IPS-18c (cell line): Measurements from ENCODE around the gene SOX4.
"Not testable (repeated sequence)": the region's sequence is repeated elsewhere in the genome, so short reads cannot be mapped to it uniquely, and the experiment has no call there.

Source experiments
- H3K4me3 ChIP-seq: 2 replicates; pipeline ENCODE4 v1.7.0; 2013; ENCODE audit warnings: low read depth, mild to moderate bottlenecking, low read length, moderate library complexity; ENCODE audit not compliant: insufficient read depth
- H3K9me3 ChIP-seq: one replicate; pipeline ENCODE4 v1.6.1; 2013; ENCODE audit warnings: mild to moderate bottlenecking, low read length, moderate library complexity; ENCODE audit not compliant: control insufficient read depth, insufficient read depth

The SOX4 gene

DNA sequence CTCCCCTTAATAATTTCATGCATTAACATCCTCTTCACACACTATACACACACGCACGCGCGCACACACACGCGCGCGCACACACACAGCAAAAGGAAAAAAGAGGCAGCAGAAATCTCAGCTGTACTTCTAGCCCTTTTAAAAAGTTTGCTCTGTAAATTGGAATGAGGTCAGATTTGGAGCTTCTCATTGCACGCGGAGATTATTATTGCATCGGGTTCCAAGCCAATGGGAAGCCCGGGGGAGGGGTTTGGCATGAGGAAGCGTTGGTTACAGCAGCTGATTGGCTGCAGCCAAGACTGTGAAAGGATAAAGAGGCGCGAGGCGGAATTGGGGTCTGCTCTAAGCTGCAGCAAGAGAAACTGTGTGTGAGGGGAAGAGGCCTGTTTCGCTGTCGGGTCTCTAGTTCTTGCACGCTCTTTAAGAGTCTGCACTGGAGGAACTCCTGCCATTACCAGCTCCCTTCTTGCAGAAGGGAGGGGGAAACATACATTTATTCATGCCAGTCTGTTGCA, at the start of gene SOX4:
Gene SOX4, plus strand, starts transcription at position 340 of the 515 bp plus-strand sequence. CDS start 784 bp downstream, outside the sequence.
- peak within 1 kb of the TSS; percentile 98 for H3K4me3 ChIP-seq
- H3K9me3 ChIP-seq, result no peaks in the 10 kb centered on the region

DNA sequence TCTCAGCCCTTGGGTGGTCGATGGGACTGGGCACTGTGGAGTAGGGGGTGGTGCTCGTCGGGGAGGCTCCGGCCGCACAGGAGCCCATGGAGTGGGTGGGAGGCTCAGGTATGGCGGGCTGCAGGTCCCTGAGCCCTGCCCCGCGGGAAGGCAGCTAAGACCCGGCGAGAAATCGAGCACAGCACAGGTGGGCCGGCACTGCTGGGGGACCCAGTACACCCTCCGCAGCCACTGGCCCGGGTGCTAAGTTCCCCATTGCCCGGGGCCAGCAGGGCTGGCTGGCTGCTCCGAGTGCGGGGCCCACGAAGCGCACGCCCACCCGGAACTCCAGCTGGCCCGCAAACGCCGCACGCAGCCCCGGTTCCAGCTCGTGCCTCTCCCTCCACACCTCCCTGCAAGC, 41.3 kb upstream of the SOX4 start:
- H3K9me3 ChIP-seq, H3K4me3 ChIP-seq: not testable (repeated sequence)

DNA sequence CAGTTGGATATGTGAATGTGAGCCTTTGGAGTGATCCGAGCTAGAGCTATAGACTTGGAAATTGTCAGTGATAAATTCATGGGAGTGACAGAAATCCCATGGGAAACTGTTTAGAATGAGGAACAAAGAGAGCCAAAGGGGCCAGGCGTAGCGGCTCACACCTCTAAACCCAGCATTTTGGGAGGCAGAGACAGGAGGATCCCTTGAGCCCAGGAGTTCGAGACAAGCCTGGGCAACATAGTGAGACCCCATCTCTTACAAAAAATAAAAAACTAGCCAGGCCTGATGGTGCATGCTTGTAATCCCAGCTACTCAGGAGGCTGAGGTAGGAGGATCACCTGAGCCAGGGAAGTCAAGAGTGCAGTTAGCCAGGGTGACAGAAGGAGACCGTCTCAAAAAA, 39.3 kb upstream of the SOX4 start:
- Histone ChIP-seq H3K4me3 (no peak overlapping the region), H3K9me3 (peaks cover 1% of the 10 kb centered on the region)

DNA sequence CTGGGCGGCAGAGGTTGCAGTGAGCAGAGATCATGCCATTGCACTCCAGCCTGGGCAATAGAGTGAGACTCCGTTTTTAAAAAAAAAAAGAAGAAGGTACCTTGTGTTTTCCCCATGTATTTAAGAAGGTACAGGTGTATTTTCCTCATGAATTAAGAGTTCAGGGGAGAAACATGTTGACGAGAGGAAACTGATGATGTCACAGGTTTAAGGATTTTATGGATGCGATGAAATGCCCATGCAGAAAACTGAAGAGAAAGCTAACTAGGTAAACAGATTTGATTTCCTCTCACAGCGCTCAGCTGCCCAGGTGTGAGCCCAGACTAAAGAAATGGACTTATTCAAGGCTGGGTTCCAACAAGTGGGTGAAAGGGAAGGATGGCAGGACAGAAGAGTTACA, 38.4 kb upstream of the SOX4 start:
- Histone ChIP-seq H3K9me3 (no peaks in the 10 kb centered on the region), H3K4me3 (no peak overlapping the region)

DNA sequence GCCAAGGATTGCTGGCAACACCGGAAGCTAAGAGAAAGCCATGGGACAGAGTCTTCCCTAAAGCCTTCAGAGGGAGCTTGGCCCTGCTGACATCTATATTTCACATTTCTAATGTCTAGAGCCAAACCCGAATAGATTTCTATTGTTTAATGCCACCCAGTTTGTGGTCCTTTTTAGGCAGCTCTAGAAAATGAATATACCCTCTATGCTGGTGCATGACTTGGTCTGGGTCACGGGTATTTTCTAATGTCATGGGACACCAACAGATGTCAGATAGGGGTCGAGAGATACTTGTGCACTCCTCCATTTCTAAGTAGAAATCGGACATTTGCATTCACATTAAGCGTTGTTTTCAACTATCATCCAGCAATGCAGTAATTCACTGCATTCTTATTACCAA, 37.0 kb upstream of the SOX4 start:
- Histone ChIP-seq H3K4me3 (no peak overlapping the region), H3K9me3 (no peaks in the 10 kb centered on the region)

DNA sequence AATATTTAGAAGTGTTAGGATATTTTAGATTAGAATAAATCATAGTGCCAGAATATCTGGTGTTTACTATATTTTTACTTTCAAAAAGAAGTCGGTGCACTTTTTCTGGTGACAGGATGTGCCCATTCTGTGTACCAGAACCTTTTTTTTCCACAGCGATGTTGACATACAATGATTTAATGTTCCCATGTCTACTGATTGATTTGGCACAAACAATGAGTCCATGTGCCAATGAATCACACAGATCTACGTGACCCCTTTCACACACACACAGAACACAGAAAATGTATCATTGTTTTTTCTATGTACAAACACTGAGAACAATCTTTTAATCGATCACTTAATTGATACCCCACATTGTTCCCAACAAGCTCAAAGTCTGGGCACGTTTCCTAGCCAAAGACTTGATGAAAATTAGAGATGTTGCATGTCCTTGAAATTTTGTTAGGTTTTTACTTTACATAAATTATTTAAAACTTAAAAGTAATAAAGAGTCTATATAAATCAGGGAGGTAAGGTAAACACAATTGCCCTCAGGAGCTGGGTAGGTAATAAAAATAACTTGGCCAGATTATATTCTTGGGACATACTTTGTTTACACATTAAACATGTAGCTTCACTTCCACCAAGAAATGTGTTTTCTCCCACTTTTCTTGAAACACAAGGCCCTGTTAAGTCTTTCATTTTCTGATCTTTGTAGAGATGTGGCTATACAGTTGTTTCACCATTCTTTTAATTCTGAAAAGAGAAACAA, 36.4 kb upstream of the SOX4 start:
- no peaks in the 10 kb centered on the region for H3K9me3 ChIP-seq
- no peak overlapping the region for H3K4me3 ChIP-seq

DNA sequence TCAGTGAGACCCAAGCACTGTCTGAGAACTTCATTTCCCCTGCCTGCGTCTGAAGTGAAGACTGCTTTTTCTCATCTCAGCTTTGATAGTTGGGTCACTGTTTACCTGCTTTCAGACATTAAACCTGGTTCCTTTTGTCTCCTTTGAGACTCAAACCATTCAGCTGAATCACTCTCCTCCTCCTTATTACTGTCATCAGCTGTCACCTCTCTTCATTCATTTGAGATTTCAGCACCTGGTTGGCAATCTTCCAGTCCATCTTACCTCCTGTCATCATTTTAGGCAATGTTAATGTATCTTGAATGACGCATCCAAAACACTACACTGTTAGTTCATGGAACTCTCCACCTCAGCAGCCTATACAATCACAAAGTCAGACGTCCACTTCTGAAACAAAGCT, 34.3 kb upstream of the SOX4 start:
- Histone ChIP-seq H3K4me3 (no peak overlapping the region), H3K9me3 (no peaks in the 10 kb centered on the region)

DNA sequence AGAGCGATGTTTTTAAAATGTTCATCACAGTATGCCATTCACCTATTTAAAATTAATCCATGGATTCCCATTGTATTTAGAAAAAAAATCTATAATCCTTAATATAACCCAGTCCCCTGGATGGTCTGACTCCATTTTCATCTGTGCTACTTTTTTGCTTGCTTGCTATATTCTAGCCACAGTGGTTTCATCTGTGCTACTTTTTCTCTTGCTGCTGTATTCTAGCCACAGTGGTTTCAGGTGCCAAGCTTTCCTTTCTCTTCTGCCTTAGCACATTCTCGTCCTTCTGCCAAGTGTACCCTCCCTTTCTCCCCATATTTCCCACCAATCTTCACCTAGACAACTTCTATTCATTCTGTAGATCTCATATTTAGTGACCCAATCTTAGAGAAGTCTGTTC, 33.3 kb upstream of the SOX4 start:
- Histone ChIP-seq H3K9me3 (peaks cover 1% of the 10 kb centered on the region), H3K4me3 (no peak overlapping the region)

DNA sequence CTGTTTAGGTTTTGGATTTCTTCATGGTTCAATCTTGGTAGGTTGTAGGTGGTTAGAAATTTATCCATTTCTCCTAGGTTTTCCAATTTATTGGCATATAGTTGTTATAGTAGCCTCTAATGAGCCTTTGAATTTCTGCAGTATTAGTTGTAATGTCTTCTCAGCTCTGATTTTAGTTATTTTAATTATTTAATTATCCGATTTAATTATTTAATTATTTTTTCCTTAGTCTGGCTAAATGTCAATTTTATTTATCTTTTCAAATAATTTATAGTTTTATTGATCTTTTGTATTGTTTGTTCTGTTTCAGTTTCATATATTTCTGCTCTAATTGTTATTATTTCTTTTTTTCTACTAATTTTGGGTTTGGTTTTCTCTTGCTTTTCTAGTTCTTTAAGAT, 28.1 kb upstream of the SOX4 start:
- H3K9me3 ChIP-seq, result peaks cover 2% of the 10 kb centered on the region
- H3K4me3 ChIP-seq, result no peak overlapping the region

DNA sequence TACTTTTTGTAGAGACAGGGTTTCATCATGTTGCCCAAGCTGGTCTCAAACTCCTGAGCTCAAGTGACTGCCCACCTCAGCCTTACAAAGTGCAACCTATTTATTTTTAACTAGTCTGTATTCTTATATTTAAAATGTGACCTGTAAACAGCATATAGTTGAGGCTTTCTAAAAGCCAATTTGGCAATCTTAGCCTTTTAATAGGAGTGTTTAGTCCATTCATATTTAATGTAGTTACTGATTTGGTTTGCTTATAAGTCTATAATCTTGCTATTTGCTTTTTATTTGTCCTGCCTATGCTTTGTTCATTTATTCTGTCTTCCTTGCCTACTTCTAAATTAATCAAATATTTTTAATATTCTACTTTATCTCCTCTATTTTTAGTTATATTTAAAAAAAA, 15.0 kb upstream of the SOX4 start:
- no peaks in the 10 kb centered on the region for H3K9me3 ChIP-seq

DNA sequence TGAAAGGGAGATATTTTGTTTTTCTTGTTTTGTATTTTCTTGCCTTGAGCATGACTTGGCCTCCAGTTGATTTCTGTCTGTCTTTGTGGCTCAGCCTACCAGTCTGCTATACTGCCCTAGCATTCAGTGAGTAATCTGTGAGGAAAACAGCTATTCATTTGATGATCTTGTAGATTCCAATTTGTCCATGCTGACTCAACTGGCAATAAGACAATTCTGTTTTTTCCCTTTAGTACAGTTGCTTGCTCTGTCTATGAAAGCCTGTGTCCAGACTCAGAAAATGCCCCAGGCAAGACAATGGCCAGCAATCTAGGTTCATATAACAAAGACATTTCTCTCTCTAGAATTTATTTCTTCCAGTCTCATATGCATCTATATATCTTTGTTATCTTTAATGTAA, 10.9 kb upstream of the SOX4 start:
- no peak overlapping the region for H3K4me3 ChIP-seq
- no peaks in the 10 kb centered on the region for H3K9me3 ChIP-seq

More for the DNA sequence above, 15.0 kb upstream of the SOX4 start:
- no peak overlapping the region for H3K4me3 ChIP-seq

DNA sequence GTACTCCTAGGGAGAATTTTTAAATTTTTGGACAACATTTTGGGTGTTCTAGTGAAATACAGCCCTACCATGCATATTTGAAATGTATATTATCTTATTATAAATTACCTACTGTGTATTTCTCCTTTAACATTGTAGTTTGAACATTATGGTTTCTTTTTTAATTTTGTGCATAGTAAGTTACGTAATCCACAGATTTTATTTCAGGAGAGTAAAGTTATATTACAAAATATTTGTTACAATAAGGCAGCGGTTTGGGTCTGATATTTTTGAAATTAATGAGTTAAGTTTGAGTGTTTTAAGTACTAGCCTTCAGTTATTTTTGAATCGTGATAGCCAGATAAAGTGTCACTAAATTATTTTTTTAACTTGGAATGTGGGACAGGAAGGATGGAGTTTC, 7.3 kb upstream of the SOX4 start:
- no peaks in the 10 kb centered on the region for H3K9me3 ChIP-seq
- no peak overlapping the region for H3K4me3 ChIP-seq

DNA sequence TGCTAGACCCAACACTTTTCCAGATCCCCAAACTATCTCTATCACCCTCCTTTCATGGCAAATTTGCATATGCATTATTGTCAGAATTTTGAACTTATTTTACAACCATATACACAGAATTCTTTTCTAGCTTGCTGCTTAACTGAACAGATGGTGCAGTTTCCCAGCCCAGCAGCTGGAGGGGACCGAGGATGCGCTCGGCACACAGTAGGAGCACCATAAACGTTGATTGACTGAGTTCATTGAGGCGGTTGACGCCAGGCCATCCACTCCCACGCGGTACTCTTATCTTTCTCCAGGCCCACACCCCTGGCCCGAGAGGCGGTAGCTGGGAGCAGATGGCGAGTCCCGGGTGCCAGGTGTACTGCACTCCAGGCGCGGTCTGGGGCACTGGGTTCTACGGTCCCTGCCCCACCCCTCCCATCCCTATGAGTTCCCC, 6.8 kb upstream of the SOX4 start:
- H3K9me3 ChIP-seq, result no peaks in the 10 kb centered on the region
- peak overlapping the region; percentile 64 for H3K4me3 ChIP-seq

DNA sequence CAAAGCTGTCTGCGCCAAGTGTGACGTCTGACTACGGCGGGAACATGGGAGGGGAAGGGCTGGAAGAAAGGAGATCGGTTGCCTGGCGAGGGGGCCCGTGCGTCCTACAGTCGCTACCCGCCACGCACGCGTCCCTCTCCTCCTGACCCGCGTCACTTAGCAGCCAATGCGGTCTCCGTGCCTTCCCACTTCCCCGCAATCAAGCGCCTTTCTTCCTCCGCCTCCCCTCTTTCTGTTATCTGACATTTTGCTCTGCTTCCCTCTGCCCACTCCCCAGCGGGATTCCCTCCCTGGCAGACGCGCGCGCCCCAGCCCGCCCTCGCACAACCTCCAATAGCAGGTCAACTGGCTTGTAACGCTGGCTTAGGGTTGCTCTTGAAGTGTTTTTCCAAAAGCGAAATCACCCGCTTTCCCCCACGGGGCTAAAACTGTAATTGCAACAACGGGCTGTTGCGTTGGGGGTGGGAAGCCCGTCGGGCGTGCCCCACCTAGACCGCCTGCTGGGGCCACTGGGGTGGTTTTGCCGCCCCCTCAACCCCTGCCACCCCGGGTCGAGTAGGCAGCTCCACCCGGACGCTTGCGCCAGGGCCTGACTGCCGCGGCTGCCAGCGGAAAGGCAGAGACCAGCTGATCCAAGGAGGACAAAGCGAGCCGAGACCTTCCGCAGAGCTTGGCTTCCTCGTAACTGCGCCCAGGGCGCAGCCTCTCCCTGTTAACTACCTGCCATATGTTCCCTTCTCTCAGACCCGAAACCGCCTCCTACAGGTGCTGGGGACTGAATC, 6.2 kb upstream of the SOX4 start:
- Histone ChIP-seq H3K4me3 (peak overlapping the region; percentile 64), H3K9me3 (no peaks in the 10 kb centered on the region)

DNA sequence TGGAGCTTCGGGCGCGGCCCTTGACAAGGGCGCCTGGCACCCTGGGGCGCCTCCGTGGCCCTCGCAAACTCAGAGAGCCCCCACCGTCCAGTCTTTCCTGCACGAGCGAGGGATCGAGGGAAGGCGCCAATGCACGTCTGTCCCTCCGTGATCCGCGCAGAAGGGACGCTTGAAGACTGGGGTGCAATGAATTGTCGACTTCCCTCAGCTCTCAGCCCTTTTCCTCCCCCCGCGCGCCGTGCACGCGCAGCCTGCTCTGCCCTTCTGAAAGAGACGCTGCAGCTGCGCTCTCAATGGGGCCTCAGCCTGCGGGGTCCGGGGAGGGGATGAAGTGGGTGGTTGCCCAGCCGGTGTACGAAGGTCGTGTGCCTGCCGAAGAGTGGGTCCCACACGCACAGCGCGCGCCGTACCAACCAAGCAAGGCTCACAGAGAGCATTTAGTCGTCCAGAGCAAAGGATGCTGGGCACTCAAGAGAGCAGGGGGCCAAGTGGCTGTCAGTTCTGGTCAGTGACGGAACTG, 5.5 kb upstream of the SOX4 start:
- H3K9me3 ChIP-seq, result no peaks in the 10 kb centered on the region
- H3K4me3 ChIP-seq, result peak overlapping the region; percentile 64

DNA sequence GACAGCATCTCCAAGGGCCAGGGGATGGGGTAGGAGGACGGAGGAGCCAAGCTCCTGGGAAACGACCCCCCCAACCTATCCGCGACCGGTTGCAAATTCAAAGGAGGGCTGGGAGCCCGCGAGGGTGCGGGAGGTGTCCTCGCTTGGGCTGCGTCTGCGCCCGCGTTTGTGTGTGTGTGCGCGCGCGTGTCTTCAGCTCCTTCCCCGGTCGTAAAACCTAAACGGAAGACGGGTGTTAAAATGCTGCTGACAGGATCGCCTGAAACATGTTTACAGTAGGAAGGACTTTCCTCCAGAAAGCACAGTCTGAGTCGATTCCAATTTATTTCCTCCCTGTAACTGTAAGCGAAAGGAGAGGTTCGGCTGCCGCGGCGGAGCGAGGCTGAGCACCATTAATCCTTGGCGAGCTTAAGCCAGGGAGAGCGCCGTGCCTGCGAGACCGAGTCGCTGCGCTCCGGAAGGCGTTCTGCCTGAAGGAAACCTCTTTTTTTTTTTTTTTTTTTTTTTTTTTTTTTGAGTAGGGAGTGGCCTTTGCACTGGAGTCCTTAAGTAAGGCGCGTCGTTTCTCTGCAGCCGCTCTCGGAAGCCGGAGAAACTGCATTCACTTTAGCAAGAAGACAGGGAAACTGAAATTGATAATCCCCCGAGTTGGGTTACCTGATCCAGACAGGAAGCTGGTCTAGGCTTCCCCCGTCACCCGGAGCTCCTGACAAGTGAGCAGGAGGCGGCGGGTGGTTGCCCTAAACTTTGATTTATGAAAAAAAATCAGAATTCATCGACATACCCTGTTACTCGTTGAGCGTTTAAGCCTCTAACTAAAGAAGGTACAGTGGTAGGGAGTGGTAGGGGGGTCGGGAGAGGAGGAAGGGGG, 4.8 kb upstream of the SOX4 start:
- Histone ChIP-seq H3K9me3 (no peaks in the 10 kb centered on the region), H3K4me3 (peak overlapping the region; percentile 64)
